GM19193 (cell line): Measurements from ENCODE around the gene NR6A1.

Source experiments
- POLR2A ChIP-seq: IDR thresholded peaks from 4 replicates; pipeline ENCODE4 v1.6.1; 2011; ENCODE audit not compliant: insufficient read depth, insufficient read length; ENCODE audit errors: extremely low read depth

NR6A1 gene

GRCh38 chr9:124502711-124503702, 268.1 kb downstream of the NR6A1 start:
- TF ChIP-seq POLR2A, result no peak

- no peak for TF ChIP-seq POLR2A
Measured at GRCh38 chr9:124501771-124502320, 269.3 kb downstream of the NR6A1 start.

DNA sequence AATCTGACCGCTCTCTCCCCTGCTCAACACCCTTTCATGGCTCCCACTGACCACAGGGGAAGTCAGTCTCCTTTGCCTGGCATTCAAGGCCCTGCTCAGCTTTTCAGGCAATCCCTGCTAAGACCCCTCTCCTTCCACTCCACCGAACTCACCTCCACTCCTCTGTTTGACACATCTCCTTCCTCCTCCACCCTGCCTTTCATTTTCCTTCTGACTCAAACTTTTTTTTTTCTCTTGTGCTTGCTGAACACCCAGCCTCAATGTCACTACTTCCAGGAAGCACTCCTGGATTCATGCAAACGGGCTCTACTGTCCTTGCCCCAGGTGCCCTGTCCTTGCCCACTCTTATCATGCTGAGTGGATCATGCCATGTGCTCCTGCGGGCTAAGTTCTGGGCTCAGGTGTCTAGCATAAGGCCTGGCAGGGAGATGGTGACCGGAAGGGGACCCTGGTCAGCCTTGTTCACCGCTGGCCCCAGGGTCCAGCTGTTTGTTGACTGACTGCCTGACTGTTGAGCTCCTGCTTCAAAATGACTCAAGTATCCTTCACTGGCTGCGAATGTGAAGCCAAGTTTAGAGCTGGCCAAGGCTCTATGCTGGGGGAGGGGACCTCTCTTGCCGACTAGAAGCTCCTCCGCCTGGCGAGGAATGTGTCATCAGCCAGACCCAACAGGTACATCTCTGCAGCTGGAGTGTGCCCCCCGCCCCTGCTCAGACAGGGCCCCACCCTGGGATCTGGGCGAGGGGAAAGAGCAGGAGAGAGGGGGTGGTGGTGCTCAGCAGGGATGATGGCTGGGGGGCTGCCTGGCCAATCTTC, 270.1 kb downstream of the NR6A1 start:
- TF ChIP-seq POLR2A, result no peak

DNA sequence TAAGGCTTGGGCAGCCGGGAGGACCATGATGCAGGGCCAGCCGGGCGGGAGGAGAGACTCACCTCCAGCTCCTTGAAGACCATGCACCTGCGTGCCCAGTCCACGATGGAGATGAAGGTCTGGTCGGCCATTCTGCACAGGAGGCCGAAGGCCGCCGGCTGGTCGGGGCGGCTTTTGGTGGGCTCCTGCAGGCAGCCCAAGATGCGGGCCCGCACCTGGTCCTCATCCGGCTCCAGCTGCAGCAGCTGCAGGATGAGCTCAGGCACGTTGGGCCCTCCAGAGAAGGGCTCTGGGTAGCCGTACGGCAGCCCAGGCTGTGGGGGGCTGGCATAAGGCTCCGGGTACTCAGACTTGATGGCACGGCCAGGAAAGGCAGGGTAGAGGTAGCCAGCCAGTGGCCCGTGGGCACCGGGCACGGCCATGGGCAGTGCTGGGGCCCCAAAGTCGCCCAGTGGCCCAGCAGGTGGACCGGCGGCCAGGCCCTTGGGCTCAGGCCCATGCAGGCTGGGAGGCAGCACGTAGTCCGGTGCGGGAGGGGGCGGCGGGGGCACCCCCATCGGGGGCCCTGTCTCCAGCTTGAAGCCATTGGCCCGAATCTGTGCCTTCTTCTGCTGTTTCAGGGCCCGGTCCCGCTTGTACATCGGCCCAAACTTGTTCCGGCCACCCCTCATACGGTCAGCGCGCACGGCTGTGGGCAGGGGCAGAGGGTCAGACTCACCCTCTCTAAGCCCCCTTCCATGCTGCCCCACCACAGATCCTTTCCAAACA, 270.9 kb downstream of the NR6A1 start:
- TF ChIP-seq POLR2A, result no peak

DNA sequence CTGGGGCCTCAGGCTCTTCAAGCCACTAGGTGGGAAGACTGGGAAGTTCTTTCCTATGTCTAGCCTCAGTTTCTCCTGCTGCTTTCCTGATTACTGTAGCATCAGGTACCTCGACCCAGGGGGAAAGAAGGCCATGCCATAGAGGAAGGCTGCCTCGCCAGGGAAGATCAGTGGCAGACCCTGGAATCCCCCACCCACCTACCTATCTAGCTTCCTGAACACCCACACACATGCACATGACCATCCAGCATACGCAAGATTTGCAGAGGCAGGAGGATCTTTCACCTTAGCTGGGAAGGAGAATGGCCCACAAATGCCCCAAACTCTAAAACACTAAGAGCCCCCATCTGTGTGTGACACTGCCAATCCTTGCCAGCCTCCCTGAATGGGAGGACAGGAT, 271.9 kb downstream of the NR6A1 start:
- TF ChIP-seq POLR2A, result no peak

GRCh38 chr9:124498499-124499146, 272.5 kb downstream of the NR6A1 start:
- no peak for TF ChIP-seq POLR2A

- TF ChIP-seq POLR2A, result no peak
Measured at GRCh38 chr9:124498040-124498439, 273.1 kb downstream of the NR6A1 start.

DNA sequence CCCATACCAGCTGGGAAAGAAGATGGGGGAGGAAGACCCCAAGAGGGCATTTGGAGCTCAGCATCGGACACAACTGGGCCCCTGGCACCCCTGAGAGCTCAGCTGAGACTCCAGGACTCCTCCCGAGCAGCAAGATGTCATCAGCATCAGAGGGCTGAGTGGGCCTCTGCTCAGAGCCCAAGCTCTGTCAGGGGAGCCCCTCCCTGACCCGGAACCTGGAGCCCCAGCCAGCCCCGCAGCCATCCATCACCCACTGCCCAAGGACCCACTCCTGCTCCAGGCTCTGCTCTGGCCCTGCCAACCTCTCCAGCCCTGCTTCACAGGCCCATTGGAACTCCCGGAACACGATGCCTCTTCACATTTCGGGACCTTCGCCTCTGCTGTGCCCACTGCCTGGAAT, 273.7 kb downstream of the NR6A1 start:
- TF ChIP-seq POLR2A, result no peak

- no peak for TF ChIP-seq POLR2A
Measured at GRCh38 chr9:124496463-124496862, 274.6 kb downstream of the NR6A1 start.

DNA sequence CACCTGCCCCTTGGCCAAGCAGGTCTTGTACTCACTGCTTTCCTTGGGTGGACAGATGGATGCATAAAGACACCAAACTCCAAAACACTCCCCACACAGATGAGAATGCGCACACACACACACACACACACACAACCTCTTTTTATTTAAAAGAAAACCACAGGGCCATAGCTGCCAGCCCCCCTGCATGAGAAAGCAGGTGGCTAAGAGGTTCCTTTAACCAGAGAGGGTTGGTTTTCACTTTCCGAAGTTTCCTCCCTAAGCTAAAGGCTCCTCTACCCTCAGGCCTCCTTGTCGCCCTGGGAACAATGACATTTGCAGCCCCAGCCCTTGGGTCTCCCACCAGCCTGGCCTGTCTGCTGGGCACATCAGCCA, 275.0 kb downstream of the NR6A1 start:
- no peak for TF ChIP-seq POLR2A

DNA sequence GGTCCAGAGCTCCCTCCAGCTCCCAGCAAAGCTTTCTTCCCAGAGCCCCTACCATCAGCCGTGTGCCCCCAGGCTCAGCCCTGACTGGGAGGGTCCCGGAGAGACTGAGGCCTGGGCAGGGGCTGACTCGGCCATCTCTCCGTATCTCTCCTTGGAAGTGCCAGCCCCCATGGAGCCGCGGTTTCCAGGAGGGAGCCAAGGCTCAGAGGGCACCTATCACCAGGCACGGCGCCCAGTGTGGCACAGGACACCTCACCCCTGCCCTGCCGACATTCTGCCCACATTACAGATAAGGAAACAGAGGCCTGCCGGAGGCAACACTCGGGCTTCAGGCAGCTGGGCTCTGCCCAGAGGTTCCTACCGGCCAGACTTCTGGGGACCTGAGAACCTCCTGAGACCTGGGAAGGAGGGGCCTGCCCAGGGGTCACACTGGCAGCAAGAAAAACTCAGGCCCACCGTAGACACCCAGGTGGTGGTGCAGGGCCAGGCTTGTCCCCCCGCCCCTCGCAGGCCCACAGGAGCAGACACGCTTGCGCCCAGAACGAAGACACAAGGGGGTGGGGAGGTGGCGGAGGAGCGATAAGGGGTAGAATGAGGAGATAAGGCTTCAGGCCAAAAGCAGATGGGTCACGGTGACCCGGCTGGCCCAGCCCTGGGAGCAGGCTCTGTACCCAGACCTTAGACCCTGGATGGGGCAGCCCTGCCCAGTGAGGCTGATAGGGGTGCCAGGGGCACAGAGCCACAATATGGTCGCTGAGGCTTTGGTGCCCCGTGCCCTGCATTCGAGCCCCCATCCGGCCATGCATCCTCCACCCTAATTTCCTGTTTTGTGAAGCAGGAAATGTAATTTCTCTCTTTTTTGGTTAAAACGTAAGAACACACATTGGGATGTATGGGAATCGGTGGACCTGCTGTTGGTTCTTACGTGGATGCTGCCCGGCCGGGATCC, 275.7 kb downstream of the NR6A1 start:
- TF ChIP-seq POLR2A, result no peak

- TF ChIP-seq POLR2A, result no peak
Measured at GRCh38 chr9:124493794-124494479, 277.2 kb downstream of the NR6A1 start.

- no peak for TF ChIP-seq POLR2A
Measured at GRCh38 chr9:124493218-124493617, 277.9 kb downstream of the NR6A1 start.

- no peak for TF ChIP-seq POLR2A
Measured at GRCh38 chr9:124492818-124493217, 278.3 kb downstream of the NR6A1 start.
